ENCODE results near the gene C15orf39.

C15orf39 gene

DNA sequence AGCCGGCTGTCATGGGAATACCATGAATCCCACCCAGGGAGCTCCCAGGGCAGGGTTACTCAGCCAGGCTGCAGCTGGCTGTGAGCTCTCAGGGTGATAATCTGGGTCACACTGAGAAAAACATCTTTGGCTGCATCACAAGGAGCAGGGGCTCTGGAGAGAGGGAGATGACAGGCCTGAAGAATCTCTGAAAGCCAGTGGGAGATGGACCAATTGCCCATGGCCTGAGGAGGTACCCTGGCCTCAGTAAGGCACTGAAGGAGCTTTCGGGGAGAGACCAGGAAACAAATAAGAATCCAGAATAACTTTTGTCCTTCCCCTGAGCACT lies 28.3 kb downstream of the C15orf39 start:
- Histone ChIP-seq H3K36me3 (ENCODE audit: control insufficient read depth, low read length) (no peaks in the 10 kb centered on the region), H3K79me2 (ENCODE audit: control insufficient read depth, low read length) (no peaks in the 10 kb centered on the region), H3K27ac (ENCODE audit: low read depth, low read length) (no peak overlapping the region), H3K4me3 (ENCODE audit: low read length) (no peak overlapping the region), H3F3A (ENCODE audit: control insufficient read depth, insufficient read depth) (no peaks in the 10 kb centered on the region), H3K9me2 (replicated peaks; ENCODE audit: control insufficient read depth, low read length) (no peaks in the 10 kb centered on the region), H3K9me3 (ENCODE audit: control insufficient read depth, insufficient read depth, low read length) (no peaks in the 10 kb centered on the region), H3K27me3 (ENCODE audit: control insufficient read depth, low read length) (peaks cover 17% of the 10 kb centered on the region; the same call in 1 of the 2 replicates), H4K20me1 (ENCODE audit: control insufficient read depth, insufficient read depth, low read depth, low read length) (no peaks in the 10 kb centered on the region; the same call in 1 of the 2 replicates), H3K4me2 (ENCODE audit: low read length) (no peak overlapping the region), H3K4me1 (ENCODE audit: control insufficient read depth, low read length) (no peaks in the 10 kb centered on the region)
- no peak for TF ChIP-seq EZH2phosphoT487 (IDR thresholded peaks at IDR 0.05; ENCODE audit: borderline replicate concordance, low read length)
- TF ChIP-seq, protein P1, sequence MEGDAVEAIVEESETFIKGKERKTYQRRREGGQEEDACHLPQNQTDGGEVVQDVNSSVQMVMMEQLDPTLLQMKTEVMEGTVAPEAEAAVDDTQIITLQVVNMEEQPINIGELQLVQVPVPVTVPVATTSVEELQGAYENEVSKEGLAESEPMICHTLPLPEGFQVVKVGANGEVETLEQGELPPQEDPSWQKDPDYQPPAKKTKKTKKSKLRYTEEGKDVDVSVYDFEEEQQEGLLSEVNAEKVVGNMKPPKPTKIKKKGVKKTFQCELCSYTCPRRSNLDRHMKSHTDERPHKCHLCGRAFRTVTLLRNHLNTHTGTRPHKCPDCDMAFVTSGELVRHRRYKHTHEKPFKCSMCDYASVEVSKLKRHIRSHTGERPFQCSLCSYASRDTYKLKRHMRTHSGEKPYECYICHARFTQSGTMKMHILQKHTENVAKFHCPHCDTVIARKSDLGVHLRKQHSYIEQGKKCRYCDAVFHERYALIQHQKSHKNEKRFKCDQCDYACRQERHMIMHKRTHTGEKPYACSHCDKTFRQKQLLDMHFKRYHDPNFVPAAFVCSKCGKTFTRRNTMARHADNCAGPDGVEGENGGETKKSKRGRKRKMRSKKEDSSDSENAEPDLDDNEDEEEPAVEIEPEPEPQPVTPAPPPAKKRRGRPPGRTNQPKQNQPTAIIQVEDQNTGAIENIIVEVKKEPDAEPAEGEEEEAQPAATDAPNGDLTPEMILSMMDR (IDR thresholded peaks at IDR 0.05; ENCODE audit: low read depth, low read length, poor library complexity, severe bottlenecking), result no peak

DNA sequence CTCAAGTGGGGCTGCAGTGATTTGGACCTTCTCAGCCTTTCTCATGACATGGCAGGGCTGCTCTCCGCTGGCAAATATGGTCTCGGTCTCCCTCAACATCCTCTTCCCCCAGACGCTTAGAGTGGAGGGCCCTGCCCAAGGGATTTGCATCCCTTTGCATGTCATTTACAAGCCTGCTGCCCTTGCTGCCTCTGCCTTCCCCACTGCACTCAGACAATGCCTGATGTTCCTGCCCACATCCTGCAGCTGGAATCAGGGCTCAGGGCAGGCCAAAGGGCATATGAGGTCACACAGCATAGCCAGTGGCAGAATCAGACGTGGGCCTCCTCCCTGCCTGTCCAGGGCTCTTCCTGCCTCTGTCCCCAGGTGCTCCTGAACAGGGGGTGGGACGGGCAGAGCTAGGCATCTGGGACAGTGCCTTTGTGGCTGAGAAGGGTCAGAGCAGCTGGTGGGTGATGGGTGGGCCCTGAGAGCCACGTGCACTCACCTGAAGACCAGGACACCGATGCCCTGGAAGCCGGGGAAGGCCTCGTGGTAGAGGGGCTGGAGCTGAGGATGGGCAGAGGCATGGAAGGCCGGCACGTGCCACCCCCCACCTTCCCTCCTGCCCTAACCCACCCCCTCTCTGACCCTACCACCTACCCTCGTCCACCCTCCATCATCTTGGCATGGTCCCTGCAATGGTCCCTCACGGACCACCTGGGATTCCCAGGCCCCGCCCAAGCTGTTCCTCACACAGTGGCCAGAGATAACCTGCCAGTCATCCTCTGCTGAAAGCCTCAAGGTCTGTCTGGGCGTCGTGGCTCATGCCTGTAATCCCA lies 29.1 kb downstream of the C15orf39 start:
- no peak overlapping the region for H3K4me3 ChIP-seq (ENCODE audit: low read length)
- H3F3A ChIP-seq (ENCODE audit: control insufficient read depth, insufficient read depth), result no peaks in the 10 kb centered on the region
- H3K4me2 ChIP-seq (ENCODE audit: low read length), result no peak overlapping the region
- TF ChIP-seq, protein P1 (IDR thresholded peaks at IDR 0.05; ENCODE audit: low read depth, low read length, poor library complexity, severe bottlenecking), result no peak
- no peak for TF ChIP-seq EZH2phosphoT487 (IDR thresholded peaks at IDR 0.05; ENCODE audit: borderline replicate concordance, low read length)
- H3K9me2 ChIP-seq (replicated peaks; ENCODE audit: control insufficient read depth, low read length), result no peaks in the 10 kb centered on the region
- no peaks in the 10 kb centered on the region for H3K36me3 ChIP-seq (ENCODE audit: control insufficient read depth, low read length)
- H3K4me1 ChIP-seq (ENCODE audit: control insufficient read depth, low read length), result no peaks in the 10 kb centered on the region
- H3K27me3 ChIP-seq (ENCODE audit: control insufficient read depth, low read length), result peaks cover 17% of the 10 kb centered on the region; the same call in 1 of the 2 replicates
- no peaks in the 10 kb centered on the region; the same call in 1 of the 2 replicates for H4K20me1 ChIP-seq (ENCODE audit: control insufficient read depth, insufficient read depth, low read depth, low read length)
- H3K79me2 ChIP-seq (ENCODE audit: control insufficient read depth, low read length), result no peaks in the 10 kb centered on the region
- H3K9me3 ChIP-seq (ENCODE audit: control insufficient read depth, insufficient read depth, low read length), result no peaks in the 10 kb centered on the region
- no peak overlapping the region for H3K27ac ChIP-seq (ENCODE audit: low read depth, low read length)

DNA sequence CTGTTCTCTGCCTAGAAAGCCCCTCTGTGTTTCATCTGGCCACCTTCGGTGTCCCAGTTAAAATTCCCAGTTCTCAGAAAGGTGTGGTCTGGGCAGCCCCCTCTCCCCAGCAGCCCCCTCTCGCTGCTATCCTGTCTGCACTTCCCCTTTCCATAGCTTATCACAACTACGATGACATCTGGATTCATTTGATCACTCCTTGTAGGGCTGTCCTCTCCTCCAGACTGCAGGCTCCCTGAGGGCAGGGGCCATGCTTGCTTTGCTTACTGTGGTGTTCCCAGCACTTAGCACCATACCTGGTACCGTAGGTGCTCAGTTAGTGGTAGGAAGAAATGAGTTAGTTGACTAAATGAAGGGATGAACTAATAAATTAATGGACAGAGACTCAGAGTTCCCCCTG lies 30.2 kb downstream of the C15orf39 start:
- no peak overlapping the region for H3K27ac ChIP-seq (ENCODE audit: low read depth, low read length)
- no peak overlapping the region for H3K4me3 ChIP-seq (ENCODE audit: low read length)
- H3K9me3 ChIP-seq (ENCODE audit: control insufficient read depth, insufficient read depth, low read length), result no peaks in the 10 kb centered on the region
- H3K9me2 ChIP-seq (replicated peaks; ENCODE audit: control insufficient read depth, low read length), result no peaks in the 10 kb centered on the region
- no peaks in the 10 kb centered on the region for H3K79me2 ChIP-seq (ENCODE audit: control insufficient read depth, low read length)
- no peaks in the 10 kb centered on the region; the same call in 1 of the 2 replicates for H4K20me1 ChIP-seq (ENCODE audit: control insufficient read depth, insufficient read depth, low read depth, low read length)
- TF ChIP-seq, protein P1 (IDR thresholded peaks at IDR 0.05; ENCODE audit: low read depth, low read length, poor library complexity, severe bottlenecking), result no peak
- H3F3A ChIP-seq (ENCODE audit: control insufficient read depth, insufficient read depth), result no peaks in the 10 kb centered on the region
- no peak overlapping the region for H3K4me2 ChIP-seq (ENCODE audit: low read length)
- H3K27me3 ChIP-seq (ENCODE audit: control insufficient read depth, low read length), result peaks cover 16% of the 10 kb centered on the region; the same call in 1 of the 2 replicates
- no peaks in the 10 kb centered on the region for H3K36me3 ChIP-seq (ENCODE audit: control insufficient read depth, low read length)
- no peaks in the 10 kb centered on the region for H3K4me1 ChIP-seq (ENCODE audit: control insufficient read depth, low read length)

All from DOHH2 (cell line).